ENCODE data around the gene TNFRSF4.
A peak's percentile ranks its signal among the peaks of the same experiment; 100 is the strongest.

The TNFRSF4 gene

DNA sequence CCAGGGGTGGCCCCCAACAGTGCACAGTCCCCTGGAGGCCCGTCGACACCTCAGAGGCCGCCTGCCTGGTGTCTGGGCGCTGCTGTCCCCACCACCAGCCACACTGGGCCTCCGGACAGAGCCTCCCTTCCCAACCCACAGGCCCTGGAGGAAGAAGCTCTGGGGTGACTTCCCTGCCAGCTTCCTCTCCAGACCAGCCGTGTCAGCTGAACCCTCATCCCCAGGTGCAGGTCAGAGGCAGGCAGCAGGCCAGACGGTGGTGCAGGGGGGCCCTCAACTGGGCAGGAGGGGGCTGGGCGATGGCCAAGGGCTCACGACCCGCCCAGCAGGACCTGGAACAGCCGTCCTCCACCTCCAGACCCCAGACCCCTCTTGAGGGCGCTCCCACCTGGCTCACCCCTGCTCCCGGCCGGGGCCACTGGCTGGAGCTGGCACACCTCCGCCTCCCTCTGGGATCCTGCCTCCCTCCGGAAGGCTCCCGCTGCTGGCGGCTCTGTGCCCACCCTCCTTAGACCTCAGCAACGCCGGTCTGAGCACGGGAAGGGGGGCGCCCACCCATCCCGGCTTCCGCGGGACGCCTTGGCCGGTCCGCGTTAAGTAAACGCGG, 8.1 kb downstream of the TNFRSF4 start:
- H3K4me3 ChIP-seq (ENCODE audit: low read depth, low read length) = no peak overlapping the region
- no peak overlapping the region for H2AFZ ChIP-seq (ENCODE audit: low read length, unreplicated experiment)
- H3K79me2 ChIP-seq (ENCODE audit: control insufficient read depth, insufficient read depth, low read length, unreplicated experiment) = no peaks in the 10 kb centered on the region
- no peak overlapping the region for H3K27ac ChIP-seq (ENCODE audit: low read depth, low read length)
- H3K36me3 ChIP-seq (ENCODE audit: insufficient read depth, low read length) = no peaks in the 10 kb centered on the region
- peaks cover 5% of the 10 kb centered on the region for H3K4me1 ChIP-seq (ENCODE audit: control insufficient read depth, insufficient read depth, low read length, unreplicated experiment)
- H3K27me3 ChIP-seq (ENCODE audit: insufficient read depth, low read length) = peaks cover 13% of the 10 kb centered on the region; the same call in 1 of the 2 replicates

DNA sequence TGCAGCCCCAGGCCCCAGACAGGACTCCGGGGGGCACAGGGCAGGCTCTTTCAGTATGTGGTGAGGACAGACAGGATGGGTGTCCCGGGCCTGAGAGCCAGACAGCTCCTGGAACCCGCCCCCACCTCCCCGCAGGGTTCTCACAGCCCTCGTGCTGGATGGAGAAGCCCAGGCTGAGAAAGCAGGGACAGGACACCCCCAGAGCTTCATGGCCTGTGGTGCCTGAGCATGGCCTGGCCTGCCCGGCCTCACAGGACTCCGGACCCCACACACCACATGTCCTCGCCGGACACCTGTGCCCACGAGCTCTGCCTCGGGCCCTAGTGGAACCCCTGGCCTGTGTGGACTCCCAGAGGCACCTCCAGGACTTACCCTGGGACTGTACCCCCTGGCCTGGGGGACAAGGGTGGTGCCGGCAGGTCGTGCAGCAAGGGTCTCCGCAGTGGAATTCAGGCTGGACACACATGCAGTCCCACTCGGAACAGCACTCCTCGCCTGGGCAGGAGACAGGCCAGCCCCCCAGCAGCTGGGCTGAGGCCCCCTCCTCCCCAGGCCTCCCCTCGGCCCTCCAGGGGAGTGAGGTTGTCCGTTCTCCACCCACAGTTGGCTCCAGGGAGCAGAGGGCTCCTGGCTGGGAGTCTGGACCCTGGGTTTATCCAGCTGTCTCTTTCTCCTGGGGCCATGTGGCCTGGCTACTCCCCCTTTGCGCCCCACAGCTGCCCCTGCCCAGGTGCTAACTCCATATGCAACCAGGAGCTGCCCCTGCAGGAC, 8.8 kb downstream of the TNFRSF4 start:
- H3K27me3 ChIP-seq (ENCODE audit: insufficient read depth, low read length) = peaks cover 13% of the 10 kb centered on the region; the same call in 1 of the 2 replicates
- H3K79me2 ChIP-seq (ENCODE audit: control insufficient read depth, insufficient read depth, low read length, unreplicated experiment) = no peaks in the 10 kb centered on the region
- no peak overlapping the region for H2AFZ ChIP-seq (ENCODE audit: low read length, unreplicated experiment)
- no peak overlapping the region for H3K4me3 ChIP-seq (ENCODE audit: low read depth, low read length)
- H3K36me3 ChIP-seq (ENCODE audit: insufficient read depth, low read length) = no peaks in the 10 kb centered on the region
- H3K27ac ChIP-seq (ENCODE audit: low read depth, low read length) = no peak overlapping the region
- peaks cover 5% of the 10 kb centered on the region for H3K4me1 ChIP-seq (ENCODE audit: control insufficient read depth, insufficient read depth, low read length, unreplicated experiment)

DNA sequence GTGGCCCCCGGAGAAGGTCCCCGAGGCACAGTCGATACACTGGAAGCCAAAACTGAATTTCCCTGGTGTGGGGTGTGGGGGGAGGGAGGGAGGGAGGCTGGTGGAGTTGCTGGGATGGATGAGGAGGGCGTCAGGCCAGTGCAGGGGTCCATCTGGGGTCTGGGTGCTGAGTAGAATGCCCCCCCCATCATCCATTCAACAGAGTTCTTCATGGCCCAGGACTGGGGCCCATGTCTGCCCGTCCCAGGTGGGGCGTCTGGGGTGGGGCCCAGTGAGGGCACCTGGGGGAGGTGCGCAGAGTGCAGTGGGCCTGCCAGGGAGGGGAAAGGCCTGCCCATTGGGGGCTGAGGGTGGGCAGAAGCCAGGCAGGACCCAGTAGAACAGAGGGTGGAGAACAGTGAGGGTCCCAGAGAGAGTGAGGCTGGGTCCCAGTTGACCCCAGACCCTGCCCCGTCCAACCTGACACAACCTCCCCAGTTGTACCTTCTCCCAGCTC, 9.5 kb downstream of the TNFRSF4 start:
- peaks cover 13% of the 10 kb centered on the region; the same call in 1 of the 2 replicates for H3K27me3 ChIP-seq (ENCODE audit: insufficient read depth, low read length)
- H3K36me3 ChIP-seq (ENCODE audit: insufficient read depth, low read length) = no peaks in the 10 kb centered on the region

DNA sequence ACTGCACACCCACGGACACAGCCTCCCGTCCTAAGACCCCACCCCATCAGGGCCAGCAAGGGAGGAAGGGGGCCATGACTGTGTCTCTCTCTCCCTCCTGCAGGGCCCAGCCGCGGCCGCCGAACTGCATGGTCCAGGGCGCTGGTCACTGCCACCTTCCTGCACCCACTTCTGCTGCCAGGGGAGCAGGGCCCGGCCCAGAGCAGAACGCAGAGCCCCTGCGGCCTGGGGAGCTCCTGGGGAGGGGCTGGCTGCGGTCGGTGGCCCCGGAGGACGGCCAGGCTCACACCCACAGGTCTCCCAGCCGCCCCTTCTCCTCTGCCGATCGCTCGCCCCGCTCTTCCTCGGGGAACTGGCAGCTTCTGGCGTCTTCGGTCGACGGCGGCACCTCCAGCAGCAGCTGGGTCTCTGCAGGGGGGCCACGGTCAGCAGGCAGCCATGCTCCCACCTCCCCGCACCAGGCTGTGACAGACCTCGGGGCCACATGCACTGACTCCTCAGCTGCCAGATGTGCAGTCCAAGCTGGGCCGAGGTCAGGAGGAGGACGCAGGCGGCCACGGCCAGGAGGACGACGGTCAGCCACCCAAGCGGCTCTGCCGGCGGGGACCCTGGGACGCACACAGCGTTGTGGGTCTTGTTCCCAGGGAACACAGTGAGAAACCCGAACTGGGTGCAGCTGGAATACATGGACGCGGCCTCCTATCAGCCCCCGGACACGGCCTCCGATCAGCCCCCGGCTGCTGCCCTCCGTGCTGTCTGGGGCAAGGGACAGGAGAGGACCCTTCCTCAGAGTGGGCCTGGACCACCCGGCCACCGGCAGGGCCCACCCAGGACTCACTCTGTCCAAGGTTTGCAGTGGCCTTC, 10.2 kb downstream of the TNFRSF4 start:
- H3K36me3 ChIP-seq (ENCODE audit: insufficient read depth, low read length) = no peaks in the 10 kb centered on the region
- peaks cover 13% of the 10 kb centered on the region; the same call in 1 of the 2 replicates for H3K27me3 ChIP-seq (ENCODE audit: insufficient read depth, low read length)
- no peak overlapping the region for H3K4me3 ChIP-seq (ENCODE audit: low read depth, low read length)
- H3K27ac ChIP-seq (ENCODE audit: low read depth, low read length) = no peak overlapping the region
- H3K79me2 ChIP-seq (ENCODE audit: control insufficient read depth, insufficient read depth, low read length, unreplicated experiment) = no peaks in the 10 kb centered on the region
- H3K4me1 ChIP-seq (ENCODE audit: control insufficient read depth, insufficient read depth, low read length, unreplicated experiment) = peaks cover 5% of the 10 kb centered on the region
- no peak overlapping the region for H2AFZ ChIP-seq (ENCODE audit: low read length, unreplicated experiment)

More for the DNA sequence above, 9.5 kb downstream of the TNFRSF4 start:
- Histone ChIP-seq H3K27ac (ENCODE audit: low read depth, low read length) (no peak overlapping the region), H3K4me1 (ENCODE audit: control insufficient read depth, insufficient read depth, low read length, unreplicated experiment) (peaks cover 5% of the 10 kb centered on the region), H3K79me2 (ENCODE audit: control insufficient read depth, insufficient read depth, low read length, unreplicated experiment) (no peaks in the 10 kb centered on the region), H2AFZ (ENCODE audit: low read length, unreplicated experiment) (no peak overlapping the region), H3K4me3 (ENCODE audit: low read depth, low read length) (no peak overlapping the region)

DNA sequence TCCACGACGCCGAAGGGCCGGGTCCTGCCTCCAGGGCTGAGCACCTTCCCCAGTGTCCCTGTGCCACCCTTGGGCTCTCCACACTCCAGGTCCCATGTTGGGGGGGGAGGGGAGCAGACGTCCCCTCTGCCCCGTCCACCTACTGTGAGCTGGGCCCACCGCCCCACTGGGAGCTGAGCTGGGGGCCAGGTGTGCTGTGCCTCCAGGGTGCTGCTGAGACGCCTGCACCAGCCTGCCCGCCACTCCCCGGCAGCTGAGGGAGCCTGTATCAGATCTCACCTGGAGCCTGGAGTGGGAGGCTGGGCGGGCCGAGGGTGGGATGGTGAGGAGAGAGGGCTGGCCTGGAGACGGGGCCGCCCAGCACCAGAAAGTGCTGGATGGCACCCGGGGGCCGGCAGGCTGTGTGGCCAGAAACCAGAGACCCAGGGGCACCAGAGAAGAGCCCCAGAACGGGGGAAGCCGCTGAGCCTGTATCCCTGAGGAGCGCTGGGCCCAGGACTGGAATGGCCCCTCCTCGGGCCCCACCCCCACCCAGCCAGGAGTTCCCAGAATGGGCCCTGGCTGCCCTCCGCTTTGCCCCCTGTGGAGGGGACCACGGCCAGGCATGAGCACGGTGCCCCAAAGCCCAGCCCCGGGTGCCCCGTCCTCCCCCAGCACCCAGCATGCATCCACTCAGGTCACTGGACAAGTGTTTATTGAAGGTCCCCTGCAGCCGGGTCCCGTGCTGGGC, 11.0 kb downstream of the TNFRSF4 start:
- no peak overlapping the region for H3K4me3 ChIP-seq (ENCODE audit: low read depth, low read length)
- no peaks in the 10 kb centered on the region for H3K4me1 ChIP-seq (ENCODE audit: control insufficient read depth, insufficient read depth, low read length, unreplicated experiment)
- no peak overlapping the region for H2AFZ ChIP-seq (ENCODE audit: low read length, unreplicated experiment)
- H3K36me3 ChIP-seq (ENCODE audit: insufficient read depth, low read length) = no peaks in the 10 kb centered on the region
- H3K79me2 ChIP-seq (ENCODE audit: control insufficient read depth, insufficient read depth, low read length, unreplicated experiment) = no peaks in the 10 kb centered on the region
- H3K27me3 ChIP-seq (ENCODE audit: insufficient read depth, low read length) = peaks cover 13% of the 10 kb centered on the region; the same call in 1 of the 2 replicates
- H3K27ac ChIP-seq (ENCODE audit: low read depth, low read length) = no peak overlapping the region

DNA sequence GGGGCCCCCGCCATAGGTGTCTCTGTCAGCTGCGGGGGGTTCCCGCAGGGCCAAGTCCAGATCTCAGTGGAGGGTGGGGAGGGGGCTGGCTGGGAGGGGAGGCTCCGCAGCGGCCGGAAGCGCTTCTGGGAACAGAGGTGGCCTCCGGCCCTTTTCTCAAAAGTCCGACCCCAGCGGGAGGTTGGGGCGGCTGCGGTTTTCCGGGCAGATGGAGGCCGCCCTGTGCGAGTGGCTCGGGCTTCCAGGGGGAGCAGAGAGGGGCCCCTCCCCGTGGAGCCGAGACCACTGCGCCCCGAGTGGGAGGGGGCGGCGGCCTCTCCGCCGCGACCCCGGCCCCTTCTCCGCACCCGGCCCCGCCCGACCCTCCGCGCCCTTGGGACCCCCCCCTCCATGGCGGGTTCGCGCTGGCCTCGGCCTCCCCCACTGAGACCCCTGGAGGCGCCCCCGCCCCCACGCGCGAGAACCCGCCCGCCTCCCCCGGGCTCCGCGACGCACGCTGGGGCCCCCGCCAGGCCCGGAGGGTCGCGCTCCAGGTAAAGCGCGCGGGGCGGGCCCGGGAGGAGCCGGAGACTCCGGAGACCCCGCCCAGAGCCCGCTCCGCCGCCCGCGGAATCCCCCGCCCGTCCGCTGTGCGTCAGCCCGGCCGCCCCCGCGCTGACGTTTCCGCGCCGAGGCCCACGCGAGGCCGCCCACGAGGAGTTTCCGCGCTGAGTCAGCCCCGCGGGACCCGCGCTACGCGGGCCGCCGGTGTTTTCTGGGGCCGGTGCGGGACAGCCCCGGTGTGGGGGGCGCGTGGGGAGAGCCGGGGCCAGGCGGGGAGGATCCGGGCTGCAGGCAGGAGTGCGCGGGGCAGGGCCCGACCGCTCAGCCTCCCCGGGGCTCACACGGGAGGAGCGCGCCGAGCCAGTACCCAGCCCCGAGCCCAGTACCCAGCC, 12.8 kb downstream of the TNFRSF4 start:
- Histone ChIP-seq H3K27me3 (ENCODE audit: insufficient read depth, low read length) (peaks cover 1% of the 10 kb centered on the region; the same call in 1 of the 2 replicates), H3K36me3 (ENCODE audit: insufficient read depth, low read length) (no peaks in the 10 kb centered on the region), H3K27ac (ENCODE audit: low read depth, low read length) (no peak overlapping the region), H3K4me3 (ENCODE audit: low read depth, low read length) (peak overlapping the region; percentile 68), H2AFZ (ENCODE audit: low read length, unreplicated experiment) (no peak overlapping the region), H3K79me2 (ENCODE audit: control insufficient read depth, insufficient read depth, low read length, unreplicated experiment) (no peaks in the 10 kb centered on the region), H3K4me1 (ENCODE audit: control insufficient read depth, insufficient read depth, low read length, unreplicated experiment) (no peaks in the 10 kb centered on the region)

DNA sequence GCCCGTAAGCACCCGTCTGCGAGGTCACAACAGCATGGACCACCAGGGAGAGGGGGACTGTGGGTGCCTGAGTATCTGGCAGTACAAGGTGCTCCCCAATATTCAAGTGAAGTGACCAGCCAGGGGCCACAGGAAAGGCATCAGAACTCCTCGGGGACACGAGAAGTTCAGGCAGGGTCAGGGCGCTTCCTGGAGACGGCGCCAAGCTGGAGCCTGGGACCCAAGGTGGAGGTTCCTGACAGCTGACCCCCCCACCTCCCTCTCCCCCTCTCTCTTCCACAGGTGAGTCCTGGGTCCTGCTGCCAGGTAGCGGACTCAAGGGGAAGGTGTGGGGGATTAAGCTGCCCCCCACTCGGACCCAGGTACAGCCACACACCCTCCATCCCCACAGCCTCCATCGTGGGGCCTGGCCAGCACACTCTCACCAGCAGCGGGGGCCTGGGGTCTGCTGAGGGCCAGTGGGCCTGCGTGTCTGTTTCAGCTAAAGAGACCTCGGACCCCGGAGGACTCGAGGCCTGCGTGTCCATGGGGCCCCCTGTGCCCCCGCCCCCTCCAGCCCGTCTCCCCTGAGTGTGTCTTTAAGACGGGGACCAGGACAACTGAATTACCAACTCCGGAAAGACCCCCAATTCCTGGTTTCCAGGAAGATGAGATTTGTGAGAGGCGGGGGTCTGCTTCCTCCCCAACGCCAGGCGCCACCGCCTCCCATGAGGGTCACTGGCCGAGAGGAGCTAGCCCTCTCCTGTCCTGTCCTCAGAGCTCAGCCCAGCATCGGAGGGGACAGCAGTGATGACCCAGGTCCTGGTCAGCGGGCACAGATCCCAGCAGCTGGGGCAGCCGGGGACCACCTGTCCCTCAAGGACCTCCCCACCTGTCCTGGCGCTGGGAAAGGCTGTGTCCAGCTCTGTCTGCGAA, 13.7 kb downstream of the TNFRSF4 start:
- no peak overlapping the region for H2AFZ ChIP-seq (ENCODE audit: low read length, unreplicated experiment)
- H3K4me3 ChIP-seq (ENCODE audit: low read depth, low read length) = no peak overlapping the region
- no peaks in the 10 kb centered on the region for H3K27me3 ChIP-seq (ENCODE audit: insufficient read depth, low read length)
- H3K79me2 ChIP-seq (ENCODE audit: control insufficient read depth, insufficient read depth, low read length, unreplicated experiment) = no peaks in the 10 kb centered on the region
- no peak overlapping the region for H3K27ac ChIP-seq (ENCODE audit: low read depth, low read length)
- no peaks in the 10 kb centered on the region for H3K4me1 ChIP-seq (ENCODE audit: control insufficient read depth, insufficient read depth, low read length, unreplicated experiment)
- no peaks in the 10 kb centered on the region for H3K36me3 ChIP-seq (ENCODE audit: insufficient read depth, low read length)

DNA sequence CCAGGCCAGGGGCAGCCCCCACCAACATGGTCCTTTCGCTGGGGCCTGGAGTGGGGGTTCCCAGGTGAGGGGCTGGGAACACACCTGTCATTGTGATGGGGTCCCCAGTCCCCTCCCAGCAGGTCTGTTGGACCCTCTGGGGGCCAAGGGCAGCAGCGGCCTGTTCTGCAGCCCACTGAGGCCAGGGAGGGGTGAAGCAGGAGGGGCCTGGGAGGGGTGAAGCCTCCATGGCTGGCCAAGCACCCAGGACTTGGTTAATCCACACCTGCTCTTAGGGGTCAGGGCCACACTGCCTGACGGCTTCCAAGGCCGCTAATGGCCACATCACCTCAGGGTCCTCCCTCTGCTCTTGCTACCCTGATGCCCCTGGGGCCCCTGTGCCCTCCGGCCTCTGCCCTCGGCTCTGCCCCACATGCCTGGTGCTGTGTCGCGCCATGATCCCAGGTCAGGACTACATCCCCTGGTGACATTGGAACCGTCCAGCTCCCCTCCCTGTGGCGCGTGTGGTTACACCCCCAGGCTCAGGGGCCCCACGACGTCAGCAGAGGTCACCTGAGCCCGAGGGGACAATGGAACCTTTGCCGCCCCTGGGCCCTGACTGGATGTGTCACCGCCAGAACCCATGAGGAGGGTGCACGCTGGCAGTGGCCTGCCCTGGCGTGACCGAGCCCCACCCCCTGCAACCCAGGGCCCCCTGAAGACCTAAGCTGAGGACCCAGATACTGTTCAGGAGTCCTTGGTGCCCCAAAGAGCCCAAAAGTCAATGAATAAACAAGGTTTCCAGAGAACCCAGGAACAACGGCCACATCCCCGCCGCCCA, 14.6 kb downstream of the TNFRSF4 start:
- Histone ChIP-seq H3K79me2 (ENCODE audit: control insufficient read depth, insufficient read depth, low read length, unreplicated experiment) (no peaks in the 10 kb centered on the region), H2AFZ (ENCODE audit: low read length, unreplicated experiment) (no peak overlapping the region), H3K4me1 (ENCODE audit: control insufficient read depth, insufficient read depth, low read length, unreplicated experiment) (no peaks in the 10 kb centered on the region), H3K27ac (ENCODE audit: low read depth, low read length) (no peak overlapping the region), H3K27me3 (ENCODE audit: insufficient read depth, low read length) (no peaks in the 10 kb centered on the region), H3K36me3 (ENCODE audit: insufficient read depth, low read length) (no peaks in the 10 kb centered on the region), H3K4me3 (ENCODE audit: low read depth, low read length) (no peak overlapping the region)

Measured in ACC112 (cell line).